DND-41 (cell line): ENCODE measurements around the gene YARS2.

ENCODE experiments used
- EZH2 ChIP-seq: IDR thresholded peaks from 3 replicates; pipeline ENCODE4 v1.6.1; 2012; ENCODE audit warnings: borderline replicate concordance, low read depth, mild to moderate bottlenecking, moderate library complexity, low read length, inconsistent platforms; ENCODE audit not compliant: severe bottlenecking
- TF ChIP-seq, protein P1 (sequence below): IDR thresholded peaks from 2 replicates; pipeline ENCODE4 v1.5.1; 2012; ENCODE audit warnings: borderline replicate concordance, low read length, moderate library complexity, mild to moderate bottlenecking; ENCODE audit not compliant: poor library complexity, severe bottlenecking; ENCODE audit errors: extremely low read depth

DNA sequence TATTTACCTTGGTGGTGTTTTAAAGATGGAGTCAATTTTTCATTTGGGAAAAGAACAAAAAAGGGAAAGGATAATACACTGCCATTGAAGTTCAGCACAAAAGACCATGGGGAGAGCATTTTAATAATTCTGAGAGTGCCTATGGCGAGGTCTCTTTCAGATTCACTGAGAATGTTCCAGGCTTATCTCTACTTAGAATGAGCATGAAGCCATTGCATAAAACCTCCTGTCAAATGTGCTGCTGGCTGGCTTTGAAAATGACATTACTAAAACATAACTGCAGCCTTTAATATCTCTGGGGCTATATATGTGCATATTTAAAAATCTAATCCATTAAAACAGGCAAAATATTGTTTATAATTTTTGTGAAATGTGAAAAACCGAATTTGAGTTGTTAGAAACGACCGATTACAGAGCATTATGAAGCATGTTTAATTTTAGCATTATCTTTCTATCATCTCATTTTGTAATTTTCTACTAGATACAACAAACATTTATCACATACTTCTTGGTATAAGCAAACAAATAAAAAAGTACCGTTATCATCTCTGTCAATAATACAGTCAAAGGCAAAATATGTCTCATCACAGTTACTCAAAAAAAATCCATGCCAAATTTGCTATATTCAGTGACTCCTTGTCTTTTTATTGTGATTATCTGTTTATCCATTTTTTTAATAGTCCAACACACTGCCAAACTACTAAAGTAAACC lies 45.7 kb upstream of the YARS2 start:
- TF ChIP-seq, protein P1, sequence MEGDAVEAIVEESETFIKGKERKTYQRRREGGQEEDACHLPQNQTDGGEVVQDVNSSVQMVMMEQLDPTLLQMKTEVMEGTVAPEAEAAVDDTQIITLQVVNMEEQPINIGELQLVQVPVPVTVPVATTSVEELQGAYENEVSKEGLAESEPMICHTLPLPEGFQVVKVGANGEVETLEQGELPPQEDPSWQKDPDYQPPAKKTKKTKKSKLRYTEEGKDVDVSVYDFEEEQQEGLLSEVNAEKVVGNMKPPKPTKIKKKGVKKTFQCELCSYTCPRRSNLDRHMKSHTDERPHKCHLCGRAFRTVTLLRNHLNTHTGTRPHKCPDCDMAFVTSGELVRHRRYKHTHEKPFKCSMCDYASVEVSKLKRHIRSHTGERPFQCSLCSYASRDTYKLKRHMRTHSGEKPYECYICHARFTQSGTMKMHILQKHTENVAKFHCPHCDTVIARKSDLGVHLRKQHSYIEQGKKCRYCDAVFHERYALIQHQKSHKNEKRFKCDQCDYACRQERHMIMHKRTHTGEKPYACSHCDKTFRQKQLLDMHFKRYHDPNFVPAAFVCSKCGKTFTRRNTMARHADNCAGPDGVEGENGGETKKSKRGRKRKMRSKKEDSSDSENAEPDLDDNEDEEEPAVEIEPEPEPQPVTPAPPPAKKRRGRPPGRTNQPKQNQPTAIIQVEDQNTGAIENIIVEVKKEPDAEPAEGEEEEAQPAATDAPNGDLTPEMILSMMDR = no peak
- TF ChIP-seq EZH2 = no peak
